H9 (cell line): ENCODE results near the gene NOX5. TPM values are rescaled to one million over a fixed set of nuclear protein-coding genes. Genes with fewer than 3 reads are reported as not detected.

ENCODE experiments used
- DNase-seq: peaks from one replicate; pipeline ENCODE4 v3.0.0-alpha.2; 2017
- H2AFZ ChIP-seq: one replicate; pipeline ENCODE4 v1.6.1; 2013; ENCODE audit warnings: mild to moderate bottlenecking, low read length, control low read depth, moderate library complexity
- H2AK5ac ChIP-seq: 2 replicates; pipeline ENCODE4 v1.6.1; 2013; ENCODE audit warnings: low read length, control low read depth, mixed read lengths; ENCODE audit not compliant: insufficient read length
- H2BK120ac ChIP-seq: one replicate; pipeline ENCODE4 v1.6.1; 2013; ENCODE audit warnings: low read depth, mild to moderate bottlenecking, low read length, control low read depth, inconsistent platforms; ENCODE audit not compliant: poor library complexity, severe bottlenecking
- H2BK12ac ChIP-seq: 2 replicates; pipeline ENCODE4 v1.6.1; 2013; ENCODE audit warnings: low read length, control low read depth, mixed read lengths, low read depth; ENCODE audit not compliant: insufficient read length
- H2BK15ac ChIP-seq: 2 replicates; pipeline ENCODE4 v1.6.1; 2013; ENCODE audit warnings: low read depth, low read length, control low read depth
- H2BK20ac ChIP-seq: one replicate; pipeline ENCODE4 v1.6.1; 2013; ENCODE audit warnings: low read depth, mild to moderate bottlenecking, low read length, control low read depth, inconsistent platforms; ENCODE audit not compliant: poor library complexity, severe bottlenecking
- H2BK5ac ChIP-seq: 2 replicates; pipeline ENCODE4 v1.6.1; 2013; ENCODE audit warnings: low read length, control low read depth, mixed read lengths; ENCODE audit not compliant: insufficient read length
- H3K14ac ChIP-seq: 2 replicates; pipeline ENCODE4 v1.6.1; 2013; ENCODE audit warnings: low read length, control low read depth; ENCODE audit not compliant: insufficient read depth
- H3K18ac ChIP-seq: 2 replicates; pipeline ENCODE4 v1.6.1; 2013; ENCODE audit warnings: low read depth, mild to moderate bottlenecking, mixed read lengths, low read length, control low read depth; ENCODE audit not compliant: insufficient read length
- H3K23ac ChIP-seq: 2 replicates; pipeline ENCODE4 v1.6.1; 2013; ENCODE audit warnings: low read length, control low read depth, mixed read lengths, low read depth; ENCODE audit not compliant: insufficient read length
- H3K23me2 ChIP-seq: 2 replicates; pipeline ENCODE4 v1.6.1; 2013; ENCODE audit warnings: low read depth, mild to moderate bottlenecking, mixed read lengths, low read length, control low read depth; ENCODE audit not compliant: insufficient read length, poor library complexity, severe bottlenecking
- H3K27ac ChIP-seq: 2 replicates; pipeline ENCODE4 v1.5.1; 2013; ENCODE audit warnings: low read length, control low read depth, mixed read lengths, low read depth; ENCODE audit not compliant: insufficient read length
- H3K27me3 ChIP-seq: 2 replicates; pipeline ENCODE4 v1.6.1; 2013; ENCODE audit warnings: low read length, control low read depth, inconsistent platforms; ENCODE audit not compliant: insufficient read depth
- H3K4ac ChIP-seq: 2 replicates; pipeline ENCODE4 v1.6.1; 2013; ENCODE audit warnings: low read depth, mild to moderate bottlenecking, control low read depth, inconsistent platforms, low read length, moderate library complexity
- H3K4me1 ChIP-seq: 2 replicates; pipeline ENCODE4 v1.6.1; 2013; ENCODE audit warnings: low read length, control low read depth, inconsistent platforms; ENCODE audit not compliant: insufficient read depth
- H3K4me2 ChIP-seq: 2 replicates; pipeline ENCODE4 v1.6.1; 2013; ENCODE audit warnings: low read length, control low read depth, mixed read lengths; ENCODE audit not compliant: insufficient read length, insufficient read depth
- H3K56ac ChIP-seq: 2 replicates; pipeline ENCODE4 v1.6.1; 2013; ENCODE audit warnings: low read depth, mild to moderate bottlenecking, mixed read lengths, low read length, control low read depth; ENCODE audit not compliant: insufficient read length
- H3K79me1 ChIP-seq: 2 replicates; pipeline ENCODE4 v1.6.1; 2013; ENCODE audit warnings: low read depth, mild to moderate bottlenecking, moderate library complexity, low read length, control low read depth, inconsistent platforms; ENCODE audit not compliant: insufficient read depth, poor library complexity, severe bottlenecking
- H3K79me2 ChIP-seq: 2 replicates; pipeline ENCODE4 v1.6.1; 2013; ENCODE audit warnings: low read length, control low read depth, inconsistent platforms; ENCODE audit not compliant: insufficient read depth
- H3K9ac ChIP-seq: 2 replicates; pipeline ENCODE4 v1.6.1; 2013; ENCODE audit warnings: low read length, control low read depth, mixed read lengths; ENCODE audit not compliant: insufficient read length; ENCODE audit errors: extremely low read depth
- H3K9me3 ChIP-seq: one replicate; pipeline ENCODE4 v1.6.1; 2013; ENCODE audit warnings: low read depth, low read length, inconsistent platforms; ENCODE audit not compliant: control insufficient read depth
- H3T11ph ChIP-seq: one replicate; pipeline ENCODE4 v1.6.1; 2013; ENCODE audit warnings: mild to moderate bottlenecking, low read length, control low read depth, inconsistent platforms
- H4K20me1 ChIP-seq: one replicate; pipeline ENCODE4 v1.6.1; 2013; ENCODE audit not compliant: control insufficient read depth, insufficient read length, insufficient read depth
- H4K5ac ChIP-seq: 2 replicates; pipeline ENCODE4 v1.6.1; 2013; ENCODE audit warnings: low read depth, mild to moderate bottlenecking, mixed read lengths, low read length, control low read depth; ENCODE audit not compliant: insufficient read length
- H4K8ac ChIP-seq: replicated peaks from 2 replicates; pipeline ENCODE4 v1.6.1; 2013; ENCODE audit warnings: low read length, control low read depth, mixed read lengths, low read depth; ENCODE audit not compliant: insufficient read length
- H4K91ac ChIP-seq: 2 replicates; pipeline ENCODE4 v1.6.1; 2013; ENCODE audit warnings: low read depth, mild to moderate bottlenecking, moderate library complexity, mixed read lengths, low read length, control low read depth; ENCODE audit not compliant: insufficient read length
- H3K27ac Mint-ChIP-seq, 3 experiments: 2 replicates in 2 of 3; 3 replicates in 1 of 3; pipeline ENCODE4 v1.8.0; 2020 to 2021; ENCODE audit warnings: mixed read lengths in 3 of 3, mild to moderate bottlenecking in 1 of 3, moderate library complexity in 1 of 3
- H3K27me3 Mint-ChIP-seq: 2 replicates; pipeline ENCODE4 v1.8.0; 2021; ENCODE audit warnings: low read depth, mild to moderate bottlenecking, moderate library complexity, mixed read lengths
- H3K36me3 Mint-ChIP-seq, 3 experiments: 2 replicates in 2 of 3; 3 replicates in 1 of 3; pipeline ENCODE4 v1.8.0; 2020 to 2021; ENCODE audit warnings: low read depth in 3 of 3, mixed read lengths in 3 of 3; ENCODE audit not compliant: insufficient read depth in 1 of 3
- H3K4me1 Mint-ChIP-seq, 2 experiments: 2 replicates each; pipeline ENCODE4 v1.8.0; 2020; ENCODE audit warnings: mixed read lengths in 2 of 2
- H3K4me3 Mint-ChIP-seq, 2 experiments: 2 replicates in 1 of 2; 3 replicates in 1 of 2; pipeline ENCODE4 v1.8.0; 2020 to 2021; ENCODE audit warnings: mild to moderate bottlenecking in 2 of 2, mixed read lengths in 2 of 2, moderate library complexity in 1 of 2
- H3K9me3 Mint-ChIP-seq, 2 experiments: 2 replicates in 1 of 2; 3 replicates in 1 of 2; pipeline ENCODE4 v1.8.0; 2020; ENCODE audit warnings: mild to moderate bottlenecking in 2 of 2, mixed read lengths in 2 of 2, moderate library complexity in 1 of 2
- CTCF ChIP-seq: fragments of 200-600 bp; sonication (generic); conservative IDR thresholded peaks from 3 replicates; pipeline ENCODE4 v1.8.0; 2021; ENCODE audit warnings: antibody characterized with exemption, mild to moderate bottlenecking
- WGBS: extraction: QIAGEN DNeasy Blood & Tissue Kit; methylation state at CpG from one replicate; pipeline ENCODE4 v1.1.7; 2013; ENCODE audit warnings: missing lambda C conversion rate, low lambda C conversion rate, mixed read lengths; ENCODE audit not compliant: insufficient read length; ENCODE audit errors: extremely low coverage; 5-methylcytosine and 5-hydroxymethylcytosine counted together
- total RNA-seq: library from RNA; stranded (reverse); gene quantifications from 2 replicates; pipeline ENCODE4 v1.2.1, GENCODE V29; 2021

The NOX5 gene
- total RNA-seq, 1 experiment from 2014 or later, result 0.04 TPM

GRCh38 chr15:69099941-69100340 is 85.4 kb downstream of the NOX5 start:
- no peak for TF ChIP-seq CTCF
- peaks cover 29% of the 10 kb centered on the region for H3K27me3 Mint-ChIP-seq

More at GRCh38 chr15:69099941-69100340, 85.4 kb downstream of the NOX5 start:
- Histone ChIP-seq H4K5ac (no peak overlapping the region), H3K9ac (no peak overlapping the region), H3K79me1 (no peaks in the 10 kb centered on the region), H2BK12ac (no peak overlapping the region), H3K18ac (no peak overlapping the region), H2BK15ac (no peak overlapping the region), H3K14ac (no peak overlapping the region), H4K20me1 (no peaks in the 10 kb centered on the region), H4K8ac (no peak overlapping the region), H3K23me2 (no peaks in the 10 kb centered on the region), H3K79me2 (no peaks in the 10 kb centered on the region), H3K27ac (no peak overlapping the region), H2AFZ (no peak overlapping the region), H3T11ph (no peak overlapping the region), H3K4me1 (no peaks in the 10 kb centered on the region), H3K4me2 (no peak overlapping the region), H2BK20ac (no peak overlapping the region), H2BK120ac (no peak overlapping the region), H2BK5ac (no peak overlapping the region), H3K9me3 (no peaks in the 10 kb centered on the region), H3K23ac (no peak overlapping the region), H3K27me3 (no peaks in the 10 kb centered on the region), H4K91ac (no peak overlapping the region), H3K4ac (no peak overlapping the region), H2AK5ac (no peak overlapping the region), H3K56ac (no peak overlapping the region)
- Mint-ChIP-seq H3K36me3 (peaks cover 0 to 4% (median 3%) of the 10 kb centered on the region in 3 experiments; a peak in 2 of 7 replicates), H3K4me1 (peaks cover 13 to 34% of the 10 kb centered on the region in 2 experiments), H3K4me3 (no peak overlapping the region), H3K9me3 (peaks cover 0 to 1% of the 10 kb centered on the region in 2 experiments; a peak in 1 of 5 replicates), H3K27ac (no peak overlapping the region)
- WGBS, result no CpG with 5 or more reads among the region's 5 CpGs
- no peak for DNase-seq
